Ishikawa (cell line): ENCODE results near the gene DPYSL5.

Source experiments
- CREB1 ChIP-seq: IDR thresholded peaks from 2 replicates; pipeline ENCODE4 v1.6.1; 2012; ENCODE audit warnings: low read depth
- EP300 ChIP-seq: IDR thresholded peaks from 2 replicates; pipeline ENCODE4 v1.6.1; 2012; ENCODE audit warnings: borderline replicate concordance
- FOXM1 ChIP-seq: IDR thresholded peaks from 2 replicates; pipeline ENCODE4 v1.6.1; 2012; ENCODE audit warnings: low read depth, borderline replicate concordance

- TF ChIP-seq EP300, result no peak
- TF ChIP-seq FOXM1, result no peak
- no peak for TF ChIP-seq CREB1
Measured at GRCh38 chr2:26849056-26849999, 1.4 kb downstream of the DPYSL5 start.
